Colon (tissue), 2 donors: Measurements from ENCODE around the gene TFG.
"Not testable (repeated sequence)": the region's sequence is repeated elsewhere in the genome, so short reads cannot be mapped to it uniquely, and the experiment has no call there.

Experiments used
- FAIRE-seq: peaks from 2 replicates; lab custom pipeline; 2012; peaks lifted over from hg19 to GRCh38; lab: Jason Lieb, UNC
- donor health status: control.
- donor health status: control.

Gene TFG

GRCh38 chr3:100708989-100709841 lies at the start of gene TFG:
TSS of gene TFG (plus strand) at chr3:100709494. CDS start at chr3:100713686, 4,192 bp downstream.
- FAIRE-seq = peak; percentile 28

GRCh38 chr3:100661294-100661693 lies 48.0 kb upstream of the TFG start:
- not testable (repeated sequence) for FAIRE-seq

DNA sequence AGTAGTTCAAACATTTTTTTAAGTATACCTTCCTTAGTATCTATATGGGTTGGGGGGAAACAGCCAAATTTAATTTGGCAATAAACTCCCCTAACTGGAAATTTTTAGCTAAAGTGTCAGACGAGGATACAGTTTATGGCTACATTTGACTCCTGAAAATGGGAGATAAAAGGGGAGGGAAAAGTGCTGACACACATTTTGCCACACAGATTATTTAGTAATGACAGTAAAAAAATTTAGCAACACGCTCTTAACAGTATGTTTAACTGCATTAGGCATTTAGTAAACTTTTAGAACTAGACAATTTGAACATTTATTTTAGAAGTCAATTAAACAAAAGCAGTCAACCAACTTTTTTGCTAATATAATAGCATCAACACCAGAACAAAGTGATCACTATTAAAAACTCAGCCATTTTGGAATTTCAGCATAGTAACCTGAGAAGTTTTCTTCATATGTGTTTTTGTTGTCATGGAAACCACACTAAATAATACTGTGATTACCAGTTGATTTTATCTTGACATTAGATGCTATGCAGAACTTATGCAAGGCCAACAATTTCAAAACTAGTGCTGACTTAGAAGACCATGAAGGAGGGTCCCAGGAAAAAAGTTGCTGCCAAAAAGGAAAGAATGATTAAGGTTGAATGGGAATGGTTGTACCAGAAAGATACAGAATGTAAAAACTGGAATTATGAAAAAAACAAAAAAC lies 47.0 kb upstream of the TFG start:
- FAIRE-seq = no peak

GRCh38 chr3:100665230-100665629 lies 44.1 kb upstream of the TFG start:
- no peak for FAIRE-seq

GRCh38 chr3:100666699-100667098 lies 42.6 kb upstream of the TFG start:
- FAIRE-seq = not testable (repeated sequence)

- not testable (repeated sequence) for FAIRE-seq
Measured at GRCh38 chr3:100667316-100667715, 42.0 kb upstream of the TFG start.

DNA sequence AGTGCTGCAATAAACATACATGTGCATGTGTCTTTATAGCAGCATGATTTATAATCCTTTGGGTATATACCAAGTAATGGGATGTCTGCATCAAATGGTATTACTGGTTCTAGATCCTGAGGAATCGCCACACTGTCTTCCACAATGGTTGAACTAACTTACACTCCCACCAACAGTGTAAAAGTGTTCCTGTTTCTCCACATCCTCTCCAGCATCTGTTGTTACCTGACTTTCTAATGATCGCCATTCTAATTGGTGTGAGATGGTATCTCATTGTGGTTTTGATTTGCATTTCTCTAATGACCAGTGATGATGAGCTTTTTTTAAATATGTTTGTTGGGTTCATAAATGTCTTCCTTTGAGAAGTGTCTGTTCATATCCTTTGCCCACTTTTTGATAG lies 38.3 kb upstream of the TFG start:
- FAIRE-seq = not testable (repeated sequence)

- no peak for FAIRE-seq
Measured at GRCh38 chr3:100681496-100681895, 27.8 kb upstream of the TFG start.

DNA sequence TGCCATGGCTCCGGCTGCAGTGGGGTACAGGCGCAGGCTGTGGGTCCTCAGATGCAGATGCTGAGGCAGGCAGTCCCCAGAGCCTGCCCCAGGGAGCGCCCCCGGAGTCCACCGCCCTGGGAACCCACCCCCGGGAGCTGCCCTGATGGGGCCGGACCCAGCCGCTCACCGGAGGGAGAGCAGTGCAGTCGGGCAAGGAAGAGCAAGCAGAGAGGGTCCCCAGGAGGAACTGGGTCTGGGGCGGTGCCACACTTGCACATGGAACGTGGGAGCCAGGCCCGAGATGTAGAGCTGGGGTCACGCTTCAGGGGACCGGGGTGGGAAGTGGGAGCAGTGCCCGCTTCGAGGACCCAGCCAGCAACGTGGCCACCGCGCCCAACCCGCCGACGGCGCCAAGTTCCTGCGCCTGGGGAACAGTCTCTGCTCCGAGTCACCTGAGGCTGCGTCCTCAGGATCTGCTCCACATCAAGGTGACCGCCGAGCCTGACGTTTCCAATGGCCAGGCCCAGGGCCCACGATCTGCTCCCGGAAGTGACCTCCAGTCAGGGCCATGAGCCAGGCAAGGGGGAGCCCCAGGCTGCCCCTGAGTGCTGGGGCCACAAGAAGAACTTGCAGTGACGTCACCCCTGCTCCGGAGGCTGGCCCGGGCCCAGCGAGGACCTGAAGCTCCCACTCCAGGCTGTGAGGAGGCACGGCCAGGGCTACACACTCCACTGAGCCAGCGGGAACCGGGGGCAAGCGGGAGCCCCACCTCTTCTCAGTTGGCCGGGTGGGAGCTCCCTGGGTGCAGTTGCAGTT lies 27.0 kb upstream of the TFG start:
- FAIRE-seq = no peak

DNA sequence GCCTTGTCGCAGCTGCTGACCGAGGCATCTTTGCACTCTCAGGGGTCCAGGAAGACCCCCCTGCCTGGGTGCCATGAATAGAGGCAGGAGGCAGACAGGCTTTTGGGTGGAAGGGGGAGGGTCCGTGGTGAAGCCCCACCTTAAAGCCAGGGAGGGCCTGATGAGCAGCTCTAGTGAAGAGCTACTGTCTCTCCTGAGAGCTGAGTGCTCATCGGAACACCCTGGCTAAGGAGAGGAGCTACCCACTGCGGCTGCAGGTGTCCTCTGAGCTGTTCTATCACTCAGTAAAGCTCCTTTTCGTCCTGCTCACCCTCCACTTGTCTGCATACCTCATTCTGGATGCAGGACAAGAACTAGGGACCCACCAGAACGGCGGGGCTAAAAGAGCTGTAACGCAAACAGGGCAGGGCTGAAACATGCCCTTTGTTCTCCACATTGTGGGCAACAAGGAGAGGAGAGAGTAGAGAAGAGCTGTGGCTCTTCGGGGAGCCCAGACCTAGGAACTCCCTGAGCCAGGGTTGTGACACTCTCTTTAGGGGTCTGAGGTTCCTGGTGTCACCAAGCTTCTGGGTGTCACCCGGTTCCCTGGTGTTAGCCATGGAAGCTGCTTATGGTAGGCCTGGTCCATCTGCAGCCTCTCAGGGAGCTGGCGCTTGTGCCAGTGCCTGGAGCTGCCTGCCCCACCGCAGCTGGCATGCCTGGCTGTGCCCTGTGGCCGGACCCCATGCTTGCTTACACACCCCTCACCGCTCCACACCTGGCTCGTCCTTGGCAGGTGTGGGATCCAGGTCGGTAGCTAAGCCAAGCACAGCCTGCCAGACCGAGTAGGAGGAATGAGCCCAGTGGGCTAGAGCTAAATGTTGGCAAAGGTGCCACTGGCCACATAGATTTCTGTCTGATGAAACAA lies 26.2 kb upstream of the TFG start:
- FAIRE-seq = no peak

GRCh38 chr3:100693225-100693624 lies 16.1 kb upstream of the TFG start:
- no peak for FAIRE-seq

GRCh38 chr3:100695696-100696095 lies 13.6 kb upstream of the TFG start:
- FAIRE-seq = no peak

DNA sequence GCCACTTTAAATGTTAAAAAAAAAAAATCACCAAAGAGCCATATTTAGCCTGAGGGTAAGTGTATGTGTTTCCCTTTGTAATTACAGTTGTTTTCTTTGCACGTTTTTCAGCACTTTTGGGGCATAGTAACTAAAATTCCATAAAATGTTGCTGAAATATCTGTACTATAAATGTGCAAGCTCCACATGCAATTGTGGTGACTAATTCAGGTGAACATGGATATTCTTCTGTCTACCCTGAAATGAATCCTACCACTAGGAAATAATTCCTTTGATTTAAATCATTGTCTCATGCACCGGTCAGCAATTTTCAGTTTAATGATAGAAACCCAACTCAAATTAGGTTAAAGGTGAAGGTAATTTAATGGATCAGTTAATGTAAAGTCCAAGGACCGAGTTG lies 13.1 kb upstream of the TFG start:
- no peak for FAIRE-seq

- FAIRE-seq = no peak
Measured at GRCh38 chr3:100697172-100697571, 12.1 kb upstream of the TFG start.

- FAIRE-seq = no peak
Measured at GRCh38 chr3:100697723-100698285, 11.5 kb upstream of the TFG start.

GRCh38 chr3:100698736-100699135 lies 10.6 kb upstream of the TFG start:
- no peak for FAIRE-seq

GRCh38 chr3:100700708-100701107 lies 8.6 kb upstream of the TFG start:
- FAIRE-seq = no peak

- no peak for FAIRE-seq
Measured at GRCh38 chr3:100702082-100702979, 7.0 kb upstream of the TFG start.

- no peak for FAIRE-seq
Measured at GRCh38 chr3:100702980-100703345, 6.3 kb upstream of the TFG start.

DNA sequence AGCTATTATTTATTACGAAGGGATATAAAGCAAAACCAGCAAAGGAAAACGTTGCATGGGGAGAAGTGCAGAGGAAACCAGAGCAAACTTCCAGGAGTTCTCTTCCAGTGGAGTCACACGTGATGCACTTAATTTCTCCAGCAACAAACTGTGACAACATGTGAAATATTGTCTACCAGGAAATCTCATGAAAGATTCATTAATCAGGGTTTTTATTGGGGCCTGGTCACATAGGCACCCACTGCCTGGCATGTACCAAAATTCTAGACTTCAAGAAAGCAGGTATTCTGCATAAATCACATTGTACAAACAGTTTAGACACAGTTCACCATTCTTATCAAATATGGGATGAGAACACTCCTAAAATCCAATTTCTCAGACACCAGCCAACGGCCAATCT lies 5.4 kb upstream of the TFG start:
- FAIRE-seq = no peak
